IMR-90 (cell line): Measurements from ENCODE around the gene INTS3. TPM values are rescaled to one million over a fixed set of nuclear protein-coding genes. Genes with fewer than 3 reads are reported as not detected.

Experiments used
- ATAC-seq: fragments of 200-7000 bp; cut with Tn5 transposase; 2 replicates; pipeline ENCODE4 v1.9.1; 2020; ENCODE audit warnings: low read depth, mild to moderate bottlenecking, moderate library complexity
- BruUV-seq: library from RNA; stranded (reverse); fragments of 400-500 nt; replicated peaks from 2 replicates; lab custom pipeline; 2021; lab: Mats Ljungman, UMichigan
- CTCF ChIA-PET: fragments of 300-600 bp; formaldehyde crosslinking; extraction: SDS; loops from one replicate; lab custom pipeline; 2021; ENCODE audit warnings: antibody characterized with exemption; lab: Yijun Ruan, JAX
- POLR2A ChIA-PET: fragments of 300-600 bp; sonication (Branson Sonifier 250); formaldehyde crosslinking; loops from one replicate; lab custom pipeline; 2022; ENCODE audit warnings: antibody characterized with exemption; ENCODE audit not compliant: unreplicated experiment; lab: Charles Lee
- DNase-seq: peaks from one replicate; pipeline ENCODE4 v3.0.0; 2013
- H2AFZ ChIP-seq: replicated peaks from 2 replicates; pipeline ENCODE3; 2013; ENCODE audit warnings: low read length, mild to moderate bottlenecking; ENCODE audit not compliant: poor library complexity
- H2AK5ac ChIP-seq: 2 replicates; pipeline ENCODE4 v1.6.1; 2013; ENCODE audit warnings: low read depth, low read length, inconsistent platforms
- H2AK9ac ChIP-seq: replicated peaks from 2 replicates; pipeline ENCODE3; 2013; ENCODE audit warnings: mild to moderate bottlenecking, low read depth, low read length, moderate library complexity; ENCODE audit not compliant: poor library complexity
- H2BK120ac ChIP-seq: 2 replicates; pipeline ENCODE4 v1.6.1; 2013; ENCODE audit warnings: low read depth, low read length, inconsistent platforms
- H2BK15ac ChIP-seq: 3 replicates; pipeline ENCODE4 v1.6.1; 2013; ENCODE audit warnings: low read depth, low read length, inconsistent platforms
- H2BK20ac ChIP-seq: 2 replicates; pipeline ENCODE4 v1.6.1; 2013; ENCODE audit warnings: low read depth, mild to moderate bottlenecking, inconsistent platforms, low read length, moderate library complexity
- H2BK5ac ChIP-seq: 2 replicates; pipeline ENCODE4 v1.6.1; 2013; ENCODE audit warnings: mild to moderate bottlenecking, low read depth, low read length, inconsistent platforms; ENCODE audit not compliant: poor library complexity, severe bottlenecking
- H3K14ac ChIP-seq: replicated peaks from 2 replicates; pipeline ENCODE4 v1.6.1; 2013; ENCODE audit warnings: low read depth, low read length, inconsistent platforms
- H3K18ac ChIP-seq: 2 replicates; pipeline ENCODE4 v1.6.1; 2013; ENCODE audit warnings: low read depth, low read length, control low read depth
- H3K23ac ChIP-seq: 2 replicates; pipeline ENCODE4 v1.6.1; 2013; ENCODE audit warnings: low read depth, low read length, inconsistent platforms
- H3K27ac ChIP-seq: 2 replicates; pipeline ENCODE4 v1.5.1; 2013; ENCODE audit warnings: mild to moderate bottlenecking, control low read depth, low read length; ENCODE audit not compliant: insufficient read depth
- H3K27me3 ChIP-seq: 2 replicates; pipeline ENCODE4 v1.6.1; 2013; ENCODE audit warnings: low read length; ENCODE audit not compliant: control insufficient read depth, insufficient read depth
- H3K36me3 ChIP-seq: 2 replicates; pipeline ENCODE4 v1.6.1; 2013; ENCODE audit warnings: low read length, mixed read lengths; ENCODE audit not compliant: control insufficient read depth, insufficient read depth
- H3K4ac ChIP-seq: 2 replicates; pipeline ENCODE4 v1.6.1; 2013; ENCODE audit warnings: low read depth, low read length, inconsistent platforms
- H3K4me1 ChIP-seq: 2 replicates; pipeline ENCODE4 v1.6.1; 2013; ENCODE audit warnings: low read length, mixed read lengths; ENCODE audit not compliant: control insufficient read depth, insufficient read depth
- H3K4me2 ChIP-seq: 2 replicates; pipeline ENCODE4 v1.6.1; 2013; ENCODE audit warnings: low read depth, mild to moderate bottlenecking, control low read depth, low read length, moderate library complexity
- H3K4me3 ChIP-seq: 2 replicates; pipeline ENCODE4 v1.5.1; 2013; ENCODE audit warnings: low read depth, mild to moderate bottlenecking, control low read depth, low read length, moderate library complexity; ENCODE audit not compliant: insufficient read depth
- H3K56ac ChIP-seq: 2 replicates; pipeline ENCODE4 v1.6.1; 2013; ENCODE audit warnings: low read length, inconsistent platforms; ENCODE audit not compliant: insufficient read depth; ENCODE audit errors: extremely low read depth
- H3K79me1 ChIP-seq, 2 experiments: 2 replicates each; pipeline ENCODE4 v1.6.1; 2013; ENCODE audit warnings: low read length in 2 of 2, inconsistent platforms in 1 of 2, low read depth in 1 of 2
- H3K9ac ChIP-seq: 2 replicates; pipeline ENCODE4 v1.6.1; 2013; ENCODE audit warnings: low read depth, low read length, control low read depth
- H3K9me1 ChIP-seq: 2 replicates; pipeline ENCODE4 v1.6.1; 2013; ENCODE audit warnings: low read length, inconsistent platforms; ENCODE audit not compliant: insufficient read depth
- H3K9me3 ChIP-seq: 2 replicates; pipeline ENCODE4 v1.6.1; 2013; ENCODE audit warnings: low read length; ENCODE audit not compliant: control insufficient read depth, insufficient read depth
- H4K20me1 ChIP-seq: 2 replicates; pipeline ENCODE4 v1.6.1; 2013; ENCODE audit warnings: low read length, inconsistent platforms; ENCODE audit not compliant: insufficient read depth
- H4K5ac ChIP-seq: 2 replicates; pipeline ENCODE4 v1.6.1; 2013; ENCODE audit warnings: mild to moderate bottlenecking, low read depth, low read length, control low read depth
- H4K8ac ChIP-seq, 2 experiments: 2 replicates each; pipeline ENCODE4 v1.6.1; 2013; ENCODE audit warnings: low read depth in 2 of 2, low read length in 2 of 2, control low read depth in 1 of 2, inconsistent platforms in 1 of 2
- H4K91ac ChIP-seq: 2 replicates; pipeline ENCODE4 v1.6.1; 2013; ENCODE audit warnings: low read depth, low read length, inconsistent platforms; ENCODE audit not compliant: insufficient read depth
- BHLHE40 ChIP-seq: fragments of 150-350 bp; IDR thresholded peaks from 2 replicates; pipeline ENCODE4 v1.6.1; 2016; ENCODE audit warnings: mild to moderate bottlenecking, low read depth, low read length
- CEBPB ChIP-seq: IDR thresholded peaks from 2 replicates; pipeline ENCODE4 v1.6.1; 2012; ENCODE audit warnings: low read depth, low read length, improper control_type of control experiment
- CHD1 ChIP-seq: IDR thresholded peaks from 2 replicates; pipeline ENCODE4 v1.6.1; 2012; ENCODE audit warnings: low read depth, low read length, improper control_type of control experiment
- FOS ChIP-seq: fragments of 150-350 bp; IDR thresholded peaks from 2 replicates; pipeline ENCODE4 v1.6.1; 2016; ENCODE audit warnings: low read depth, low read length
- MAFK ChIP-seq: IDR thresholded peaks from 2 replicates; pipeline ENCODE4 v1.6.1; 2012; ENCODE audit warnings: low read depth, low read length, improper control_type of control experiment
- MXI1 ChIP-seq: IDR thresholded peaks from 2 replicates; pipeline ENCODE4 v1.6.1; 2012; ENCODE audit warnings: low read depth, mild to moderate bottlenecking, low read length, moderate library complexity, borderline replicate concordance
- NFE2L2 ChIP-seq: fragments of 150-350 bp; IDR thresholded peaks from 2 replicates; pipeline ENCODE4 v1.6.1; 2016; ENCODE audit warnings: low read depth, mild to moderate bottlenecking, low read length
- POLR2A ChIP-seq: IDR thresholded peaks from 2 replicates; pipeline ENCODE4 v1.6.1; 2012; ENCODE audit warnings: mild to moderate bottlenecking, low read depth, low read length
- RCOR1 ChIP-seq: IDR thresholded peaks from 2 replicates; pipeline ENCODE4 v1.6.1; 2012; ENCODE audit warnings: mild to moderate bottlenecking, low read length, improper control_type of control experiment; ENCODE audit not compliant: insufficient replicate concordance
- RFX5 ChIP-seq: IDR thresholded peaks from 2 replicates; pipeline ENCODE4 v1.8.0; 2012; ENCODE audit warnings: low read depth, mild to moderate bottlenecking, low read length, moderate library complexity
- WGBS, 2 experiments: methylation state at CpG; one replicate each; pipeline versions ENCODE4 v1.1.5 to v1.1.7; 2013; ENCODE audit warnings: missing lambda C conversion rate in 2 of 2; ENCODE audit not compliant: insufficient read length in 1 of 2; ENCODE audit errors: extremely low coverage in 2 of 2; 5-methylcytosine and 5-hydroxymethylcytosine counted together
- dilution Hi-C: fragments of 300-500 bp; cut with HindIII; formaldehyde crosslinking; loops from one replicate; pipeline ENCODE4 v1.14.3; 2018; ENCODE audit warnings: low sequenced_read_pairs; ENCODE audit not compliant: unreplicated experiment
- in situ Hi-C: fragments of 300-500 bp; cut with MboI; formaldehyde crosslinking; loops from 3 replicates; pipeline ENCODE4 v1.14.3; 2019; ENCODE audit warnings: low sequenced_read_pairs, inconsistent platforms, mixed read lengths
- intact Hi-C: fragments of 100-400 bp; cut with micrococcal nuclease; formaldehyde crosslinking; loops from 2 replicates; pipeline ENCODE4 v1.10.0; 2022
- polyA plus RNA-seq, 3 experiments: library from polyadenylated mRNA; depleted of rRNA; stranded (reverse); fragments of >200 nt; gene quantifications; 2 replicates each; pipeline ENCODE4 v1.2.3, GENCODE V29; 2012; ENCODE audit warnings: low replicate concordance in 1 of 3
- total RNA-seq: library from RNA; depleted of rRNA; stranded (reverse); fragments of >200 nt; gene quantifications from 2 replicates; pipeline ENCODE4 v1.2.3, GENCODE V29; 2012
- TF ChIP-seq, protein P1 (sequence below): conservative IDR thresholded peaks from 2 replicates; pipeline ENCODE4 v1.5.1; 2012; ENCODE audit warnings: mild to moderate bottlenecking, low read depth, low read length, improper control_type of control experiment
- TF ChIP-seq, protein P2 (sequence below): fragments of 150-350 bp; IDR thresholded peaks from 2 replicates; pipeline ENCODE4 v1.6.1; 2017; ENCODE audit warnings: mild to moderate bottlenecking, antibody characterized with exemption, low read length, low read depth
- TF ChIP-seq, protein P3 (sequence below): fragments of 150-350 bp; IDR thresholded peaks from 2 replicates; pipeline ENCODE4 v1.6.1; 2016; ENCODE audit warnings: low read depth, mild to moderate bottlenecking, low read length, moderate library complexity, borderline replicate concordance

The INTS3 gene
- total and polyA plus RNA-seq, 2 of the 4 experiments (the other 2 are of a cell fraction): 33.5 to 59.4 TPM

DNA sequence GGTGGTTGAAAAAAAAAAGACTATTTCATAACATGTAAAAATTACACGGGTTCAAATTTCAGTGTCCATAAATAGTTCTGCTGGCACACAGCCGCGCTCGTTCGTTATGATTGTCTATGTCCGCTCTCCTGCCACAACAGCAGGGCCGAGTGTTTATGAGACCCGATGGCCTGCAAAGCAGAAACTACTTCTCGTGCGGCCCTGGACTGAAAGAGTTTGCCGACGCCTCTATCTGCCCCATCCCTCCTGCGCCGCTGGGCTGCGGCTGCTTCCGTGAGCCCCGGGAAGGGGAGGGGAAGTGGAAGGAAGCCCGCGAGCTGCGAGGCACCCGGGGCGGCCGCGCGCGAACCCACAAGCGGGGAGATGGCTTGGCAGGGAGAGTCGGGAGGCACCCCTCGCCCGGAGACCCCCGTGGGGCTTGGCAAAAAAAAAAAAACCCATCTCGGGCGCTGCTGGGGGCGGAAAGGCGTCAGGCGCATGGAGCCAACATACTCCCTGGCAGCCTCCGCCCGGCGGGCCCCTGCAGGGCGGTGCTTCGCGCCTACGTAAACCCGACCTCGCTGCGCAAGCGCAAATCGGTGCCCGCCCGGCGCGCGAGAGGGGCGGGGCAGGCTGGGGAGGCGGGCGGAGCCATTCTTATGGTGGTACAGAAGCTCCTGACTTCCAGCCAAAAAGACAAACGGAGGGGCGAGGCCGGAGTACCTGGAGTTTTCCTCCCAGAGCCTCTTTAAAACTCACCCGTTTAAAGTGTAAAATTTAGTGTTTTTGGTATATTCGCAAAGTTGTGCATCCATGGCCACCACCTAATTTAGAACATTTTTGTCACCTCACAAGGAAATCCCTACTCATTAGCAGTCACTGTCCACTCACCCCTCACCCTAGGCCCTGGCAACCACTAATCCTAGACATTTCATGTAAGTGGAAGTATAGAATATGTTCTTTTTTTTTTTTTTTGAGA, 55.7 kb downstream of the INTS3 start:
- intact Hi-C loops (no loop called here), in situ Hi-C loops (no loop called here), dilution Hi-C loops (no loop called here)
- Histone ChIP-seq H2BK120ac (peak overlapping the region; percentile 45), H3K23ac (peak overlapping the region; percentile 66), H3K4ac (peak overlapping the region; percentile 88), H3K4me3 (peak overlapping the region; percentile 61), H4K8ac (peak overlapping the region; percentile 94 to 96), H3K4me2 (peak overlapping the region; percentile 78), H2BK15ac (peak overlapping the region; percentile 94; the same call in 1 of the 3 replicates), H2BK20ac (no peak overlapping the region; the same call in 1 of the 2 replicates), H3K9ac (peak overlapping the region; percentile 88), H3K9me3 (no peaks in the 10 kb centered on the region), H2BK5ac (peak overlapping the region; percentile 82), H3K79me1 (peaks cover 0 to 3% of the 10 kb centered on the region in 2 experiments; a peak in 1 of 4 replicates), H3K36me3 (no peaks in the 10 kb centered on the region), H3K9me1 (no peaks in the 10 kb centered on the region), H3K18ac (peak overlapping the region; percentile 56), H2AK9ac (peak overlapping the region; percentile 91), H3K56ac (peak overlapping the region; percentile 94), H4K20me1 (no peaks in the 10 kb centered on the region), H3K27ac (peak overlapping the region; percentile 95), H2AK5ac (peak overlapping the region; percentile 91), H3K14ac (peak overlapping the region; percentile 83), H2AFZ (peak overlapping the region; percentile 92), H4K5ac (peak overlapping the region; percentile 75), H4K91ac (peak overlapping the region; percentile 77), H3K4me1 (0 out of 2 replicates have a peak, but pooled peaks cover 5% of the 10 kb centered on the region), H3K27me3 (no peaks in the 10 kb centered on the region)
- peak; percentile 99 for ATAC-seq
- DNase-seq: peak; percentile 86
- 1% methylated on average over 30 of the region's 61 CpGs; no CpG with 5 or more reads in 1 of the 2 experiments for WGBS, 2 experiments
- CTCF ChIA-PET: no interaction called here
- BruUV-seq: no TSS peak
- POLR2A ChIA-PET: interaction anchor here (0.5 to 1.0 kb wide), 4 partner anchors 8 to 170 kb away, joined by 3 to 7 read pairs (median 3); partner anchors contain the start of genes S100A16 and SLC27A3
- TF ChIP-seq, protein P1, sequence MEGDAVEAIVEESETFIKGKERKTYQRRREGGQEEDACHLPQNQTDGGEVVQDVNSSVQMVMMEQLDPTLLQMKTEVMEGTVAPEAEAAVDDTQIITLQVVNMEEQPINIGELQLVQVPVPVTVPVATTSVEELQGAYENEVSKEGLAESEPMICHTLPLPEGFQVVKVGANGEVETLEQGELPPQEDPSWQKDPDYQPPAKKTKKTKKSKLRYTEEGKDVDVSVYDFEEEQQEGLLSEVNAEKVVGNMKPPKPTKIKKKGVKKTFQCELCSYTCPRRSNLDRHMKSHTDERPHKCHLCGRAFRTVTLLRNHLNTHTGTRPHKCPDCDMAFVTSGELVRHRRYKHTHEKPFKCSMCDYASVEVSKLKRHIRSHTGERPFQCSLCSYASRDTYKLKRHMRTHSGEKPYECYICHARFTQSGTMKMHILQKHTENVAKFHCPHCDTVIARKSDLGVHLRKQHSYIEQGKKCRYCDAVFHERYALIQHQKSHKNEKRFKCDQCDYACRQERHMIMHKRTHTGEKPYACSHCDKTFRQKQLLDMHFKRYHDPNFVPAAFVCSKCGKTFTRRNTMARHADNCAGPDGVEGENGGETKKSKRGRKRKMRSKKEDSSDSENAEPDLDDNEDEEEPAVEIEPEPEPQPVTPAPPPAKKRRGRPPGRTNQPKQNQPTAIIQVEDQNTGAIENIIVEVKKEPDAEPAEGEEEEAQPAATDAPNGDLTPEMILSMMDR: no peak
- TF ChIP-seq CEBPB: no peak
- TF ChIP-seq, protein P2, sequence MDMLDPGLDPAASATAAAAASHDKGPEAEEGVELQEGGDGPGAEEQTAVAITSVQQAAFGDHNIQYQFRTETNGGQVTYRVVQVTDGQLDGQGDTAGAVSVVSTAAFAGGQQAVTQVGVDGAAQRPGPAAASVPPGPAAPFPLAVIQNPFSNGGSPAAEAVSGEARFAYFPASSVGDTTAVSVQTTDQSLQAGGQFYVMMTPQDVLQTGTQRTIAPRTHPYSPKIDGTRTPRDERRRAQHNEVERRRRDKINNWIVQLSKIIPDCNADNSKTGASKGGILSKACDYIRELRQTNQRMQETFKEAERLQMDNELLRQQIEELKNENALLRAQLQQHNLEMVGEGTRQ: 0 out of 2 replicates have a peak, but pooled peaks have one; percentile 1
- TF ChIP-seq MAFK: no peak
- TF ChIP-seq, protein P3, sequence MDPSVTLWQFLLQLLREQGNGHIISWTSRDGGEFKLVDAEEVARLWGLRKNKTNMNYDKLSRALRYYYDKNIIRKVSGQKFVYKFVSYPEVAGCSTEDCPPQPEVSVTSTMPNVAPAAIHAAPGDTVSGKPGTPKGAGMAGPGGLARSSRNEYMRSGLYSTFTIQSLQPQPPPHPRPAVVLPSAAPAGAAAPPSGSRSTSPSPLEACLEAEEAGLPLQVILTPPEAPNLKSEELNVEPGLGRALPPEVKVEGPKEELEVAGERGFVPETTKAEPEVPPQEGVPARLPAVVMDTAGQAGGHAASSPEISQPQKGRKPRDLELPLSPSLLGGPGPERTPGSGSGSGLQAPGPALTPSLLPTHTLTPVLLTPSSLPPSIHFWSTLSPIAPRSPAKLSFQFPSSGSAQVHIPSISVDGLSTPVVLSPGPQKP: no peak
- TF ChIP-seq RFX5: no peak
- TF ChIP-seq POLR2A: peak; percentile 93
- TF ChIP-seq FOS: no peak
- TF ChIP-seq BHLHE40: 0 out of 2 replicates have a peak, but pooled peaks have one; percentile 15
- no peak for TF ChIP-seq NFE2L2
- TF ChIP-seq CHD1: no peak
- peak; percentile 63; the same call in 1 of the 2 replicates for TF ChIP-seq MXI1
- no peak for TF ChIP-seq RCOR1
